GM18868 (cell line): Measurements from ENCODE around the gene GFM1.
A peak's percentile ranks its signal among the peaks of the same experiment; 100 is the strongest.

Experiments used
- ATAC-seq: cut with Tn5 transposase; IDR thresholded peaks from one replicate; pipeline ENCODE4 v1.9.1; 2021; ENCODE audit warnings: mild to moderate bottlenecking, moderate library complexity; ENCODE audit not compliant: unreplicated experiment

GFM1 gene

GRCh38 chr3:158644345-158644908 lies at the start of gene GFM1:
TSS of gene GFM1 (plus strand) at chr3:158644527. CDS start at chr3:158644635, 108 bp downstream.
- peak; percentile 98 for ATAC-seq

DNA sequence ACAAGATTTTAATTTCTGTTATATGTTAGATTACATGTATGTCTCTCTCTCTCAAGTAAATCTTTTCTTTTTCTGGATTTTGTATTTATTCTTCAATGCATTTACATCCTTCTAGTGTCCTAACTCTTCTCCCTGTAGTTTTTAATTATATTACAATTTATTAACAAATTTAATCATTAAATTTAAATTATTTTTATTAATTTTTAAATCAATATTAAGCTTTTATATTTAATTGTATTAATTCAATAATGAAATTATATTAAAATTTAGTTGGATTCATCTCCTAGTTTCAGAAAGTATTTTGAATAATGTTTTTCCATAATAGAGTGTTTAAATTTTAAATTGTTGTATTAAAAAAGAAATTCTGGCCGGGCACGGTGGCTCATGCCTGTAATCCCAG lies 43.5 kb upstream of the GFM1 start:
- no peak for ATAC-seq

DNA sequence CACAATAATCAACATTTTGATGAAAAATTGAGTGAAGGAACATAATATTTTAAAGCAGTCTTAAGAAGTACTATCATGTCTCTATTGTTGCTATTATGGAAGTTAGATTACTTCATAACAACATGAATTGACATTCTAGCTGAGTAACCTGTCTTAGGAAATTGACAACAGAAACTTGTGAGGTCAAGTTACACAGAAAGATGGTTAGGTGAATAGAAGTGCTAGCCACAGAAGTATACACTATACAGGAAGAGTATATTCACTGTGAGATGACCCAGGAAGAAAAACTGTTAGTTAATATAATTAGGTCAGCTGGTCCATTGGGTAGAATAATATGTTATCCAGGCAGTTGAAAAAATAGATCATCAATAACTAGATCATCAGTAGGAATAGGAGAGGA lies 42.1 kb upstream of the GFM1 start:
- no peak for ATAC-seq

- ATAC-seq, result no peak
Measured at GRCh38 chr3:158617982-158618875, 26.1 kb upstream of the GFM1 start.

DNA sequence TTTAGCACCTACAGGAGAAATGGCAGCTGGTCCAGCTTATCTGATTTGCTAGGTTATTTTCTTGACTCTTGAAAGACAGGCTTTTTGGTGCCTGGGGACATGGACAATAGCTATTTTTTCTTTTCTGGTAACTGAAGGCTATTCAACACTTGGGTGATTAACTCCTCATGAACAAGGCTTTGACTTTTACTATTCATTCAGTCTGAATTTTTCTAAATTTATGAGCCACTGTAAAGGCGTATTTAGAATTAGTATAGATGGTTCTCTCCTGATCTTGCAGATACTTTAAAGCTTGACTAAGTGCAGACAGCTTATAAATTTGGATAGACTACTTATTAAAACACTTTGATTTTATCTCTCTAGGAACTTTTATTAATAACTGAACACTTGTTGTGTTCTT lies 18.4 kb upstream of the GFM1 start:
- no peak for ATAC-seq

GRCh38 chr3:158631981-158632380 lies 12.3 kb upstream of the GFM1 start:
- no peak for ATAC-seq

- ATAC-seq, result no peak
Measured at GRCh38 chr3:158640646-158641045, 3.7 kb upstream of the GFM1 start.

DNA sequence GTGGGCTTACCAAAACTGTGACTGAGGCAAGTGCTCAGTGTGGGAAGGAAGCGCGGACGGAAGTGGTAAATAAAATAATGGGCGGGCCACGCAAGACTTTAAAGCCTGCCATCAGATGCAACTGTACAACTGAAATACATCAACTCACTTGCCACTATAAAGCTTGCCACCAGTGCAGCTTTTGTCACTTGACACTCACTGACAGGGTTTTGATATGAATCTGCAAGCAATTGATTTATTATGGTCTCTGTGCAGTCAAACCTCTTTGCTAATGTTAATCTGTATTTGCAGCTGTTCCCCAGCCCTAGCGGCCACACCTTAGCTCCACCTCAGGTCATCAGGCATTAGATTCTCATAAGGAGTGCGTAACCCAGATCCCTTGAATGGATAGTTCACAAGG lies 2.3 kb upstream of the GFM1 start:
- ATAC-seq, result no peak

GRCh38 chr3:158642474-158643210 lies 1.7 kb upstream of the GFM1 start:
- no peak for ATAC-seq

- ATAC-seq, result no peak
Measured at GRCh38 chr3:158649791-158650190, 5.5 kb downstream of the GFM1 start.

DNA sequence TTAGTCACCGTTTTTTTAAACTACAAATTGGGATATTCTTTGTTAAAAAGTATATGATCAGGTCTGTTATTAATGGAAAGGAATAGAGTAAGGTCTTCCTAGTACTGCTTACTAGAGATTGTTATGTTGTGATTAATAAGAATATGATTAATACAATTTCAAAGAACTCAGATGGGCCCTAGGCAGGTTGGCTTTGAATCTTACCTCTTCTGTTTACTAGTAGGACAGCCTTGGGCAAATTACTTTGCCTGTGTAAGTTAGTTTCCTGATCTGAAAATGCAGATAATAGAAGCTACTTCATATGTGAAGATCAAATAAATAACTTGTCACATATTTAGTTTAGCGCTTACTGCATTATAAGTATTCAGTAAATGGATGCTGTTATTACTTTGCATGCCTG lies 6.9 kb downstream of the GFM1 start:
- no peak for ATAC-seq

- no peak for ATAC-seq
Measured at GRCh38 chr3:158652463-158652862, 8.1 kb downstream of the GFM1 start.

GRCh38 chr3:158658889-158659288 lies 14.6 kb downstream of the GFM1 start:
- ATAC-seq, result no peak

DNA sequence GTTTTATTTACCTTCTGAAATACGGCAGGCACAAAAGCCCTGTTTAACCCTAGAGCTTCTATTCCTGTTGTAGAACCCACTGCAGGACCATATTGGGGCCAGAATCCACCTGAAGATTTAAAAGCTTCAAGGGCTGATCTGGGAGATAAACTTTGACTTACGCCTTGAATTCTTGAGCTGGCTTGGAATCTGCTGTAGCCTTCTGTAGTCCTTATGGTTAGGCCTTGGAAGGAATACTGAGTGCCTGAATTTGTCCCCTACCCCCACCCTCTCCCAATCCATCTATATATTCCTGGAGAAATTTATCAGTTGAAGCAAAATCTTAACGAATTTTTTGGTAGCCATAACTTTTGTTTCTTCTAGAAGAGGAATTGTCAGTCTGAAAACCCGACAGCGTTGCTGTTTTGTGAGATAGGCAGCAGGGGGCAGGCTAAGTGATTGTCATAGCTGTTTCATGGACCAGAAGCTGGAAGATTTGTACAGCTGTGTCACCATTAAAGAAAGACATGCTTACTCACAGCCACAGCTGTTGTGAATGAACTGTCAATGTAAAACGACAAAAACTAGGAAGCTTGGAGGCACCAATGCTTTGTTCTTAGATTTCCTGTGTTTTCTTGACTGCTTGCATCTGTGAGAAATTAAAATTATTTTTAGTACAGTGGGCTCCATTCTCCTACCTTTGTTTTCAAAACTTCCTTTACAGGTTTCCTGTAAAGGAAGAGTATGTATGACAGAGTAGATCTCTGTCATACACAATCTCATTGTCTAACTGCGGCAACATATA lies 15.3 kb downstream of the GFM1 start:
- peak; percentile 96 for ATAC-seq

GRCh38 chr3:158660711-158661110 lies 16.4 kb downstream of the GFM1 start:
- no peak for ATAC-seq

- no peak for ATAC-seq
Measured at GRCh38 chr3:158663246-158663645, 18.9 kb downstream of the GFM1 start.

- no peak for ATAC-seq
Measured at GRCh38 chr3:158663832-158664231, 19.5 kb downstream of the GFM1 start.

- ATAC-seq, result no peak
Measured at GRCh38 chr3:158666416-158666815, 22.1 kb downstream of the GFM1 start.

GRCh38 chr3:158668506-158668905 lies 24.2 kb downstream of the GFM1 start:
- no peak for ATAC-seq

DNA sequence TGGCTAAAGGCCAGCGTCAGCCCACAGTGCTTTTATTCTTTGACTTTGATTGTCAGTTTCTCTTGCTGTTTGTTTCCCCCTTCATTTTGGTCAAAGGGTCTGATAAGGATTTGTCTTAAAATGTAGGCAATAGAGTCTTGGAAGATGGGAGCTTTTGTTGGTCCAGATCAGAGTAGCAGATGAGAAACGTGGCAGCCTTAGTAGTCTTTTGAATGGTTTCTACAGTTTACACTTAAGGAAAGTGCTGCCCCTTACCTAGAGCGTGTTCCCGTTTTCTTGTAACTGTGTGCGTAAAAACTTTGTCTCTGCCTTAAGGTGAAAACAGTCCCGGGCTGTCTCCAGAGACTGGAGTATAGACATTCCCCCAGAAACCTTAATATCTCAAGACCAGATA lies 27.5 kb downstream of the GFM1 start:
- ATAC-seq, result peak; percentile 3
